GM19239 (cell line): ENCODE results near the gene IPO9.
A peak's percentile ranks its signal among the peaks of the same experiment; 100 is the strongest.
"Not testable (repeated sequence)": the region's sequence is repeated elsewhere in the genome, so short reads cannot be mapped to it uniquely, and the experiment has no call there.

Experiments
- DNase-seq: peaks from one replicate; pipeline ENCODE4 v3.0.0; 2011; ENCODE audit warnings: low spot score; ENCODE audit not compliant: insufficient read length
- FAIRE-seq: peaks from 2 replicates; lab custom pipeline; 2011; peaks lifted over from hg19 to GRCh38; lab: Jason Lieb, UNC

Gene IPO9

GRCh38 chr1:201842472-201843027, 13.6 kb downstream of the IPO9 start:
- no peak for DNase-seq
- no peak for FAIRE-seq

GRCh38 chr1:201845331-201846083, 16.6 kb downstream of the IPO9 start:
- FAIRE-seq (no peak), DNase-seq (no peak)

- FAIRE-seq (no peak), DNase-seq (no peak)
These were observed 18.2 kb downstream of the IPO9 start for GRCh38 chr1:201847150-201847549.

DNA sequence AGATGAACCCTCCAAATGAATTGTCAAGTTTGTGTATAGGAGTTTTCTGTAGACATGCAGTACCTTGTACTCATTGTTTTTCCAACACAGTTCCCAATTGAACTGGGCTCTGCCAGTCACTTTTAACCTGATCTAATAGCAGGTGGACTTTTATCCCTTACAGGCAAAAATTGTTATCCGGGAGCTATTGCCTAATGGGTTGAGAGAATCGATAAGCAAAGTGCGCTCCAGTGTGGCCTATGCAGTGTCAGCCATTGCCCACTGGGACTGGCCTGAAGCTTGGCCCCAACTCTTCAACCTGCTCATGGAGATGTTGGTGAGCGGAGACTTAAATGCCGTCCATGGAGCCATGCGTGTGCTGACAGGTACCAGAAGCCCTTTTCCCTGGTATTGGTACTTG, 19.3 kb downstream of the IPO9 start:
- DNase-seq, result no peak
- no peak for FAIRE-seq

DNA sequence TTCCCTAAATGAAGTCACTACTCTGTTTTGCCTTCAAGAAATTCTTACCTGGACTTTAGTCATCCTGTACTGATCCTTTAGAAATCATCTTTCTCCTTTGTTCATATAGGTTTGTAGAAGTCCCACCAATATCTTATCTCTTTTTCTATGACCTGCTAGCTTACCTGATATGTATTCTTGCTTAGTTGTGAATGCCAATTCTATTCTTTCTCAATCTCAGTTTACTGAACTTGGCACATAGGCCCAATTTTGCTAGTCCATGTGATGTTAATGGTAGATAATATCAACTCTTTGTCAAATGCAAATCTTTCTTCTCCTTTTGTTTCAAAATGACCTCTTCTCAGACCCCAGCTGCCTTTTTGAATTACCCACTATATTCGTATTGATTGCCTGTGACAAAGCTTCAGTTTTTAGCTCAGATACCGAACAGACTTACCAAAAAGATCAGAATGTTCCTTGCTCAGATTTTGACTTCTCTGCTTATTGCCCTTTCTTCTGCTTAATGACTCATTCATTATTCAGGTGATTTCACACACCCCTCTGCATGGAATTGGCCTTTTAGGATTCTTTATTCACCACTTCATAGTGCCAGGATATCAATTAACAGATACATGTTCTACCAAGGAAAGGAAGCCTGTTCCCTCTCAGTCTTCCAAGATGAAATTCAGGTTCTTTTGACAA, 20.6 kb downstream of the IPO9 start:
- DNase-seq (no peak), FAIRE-seq (no peak)

DNA sequence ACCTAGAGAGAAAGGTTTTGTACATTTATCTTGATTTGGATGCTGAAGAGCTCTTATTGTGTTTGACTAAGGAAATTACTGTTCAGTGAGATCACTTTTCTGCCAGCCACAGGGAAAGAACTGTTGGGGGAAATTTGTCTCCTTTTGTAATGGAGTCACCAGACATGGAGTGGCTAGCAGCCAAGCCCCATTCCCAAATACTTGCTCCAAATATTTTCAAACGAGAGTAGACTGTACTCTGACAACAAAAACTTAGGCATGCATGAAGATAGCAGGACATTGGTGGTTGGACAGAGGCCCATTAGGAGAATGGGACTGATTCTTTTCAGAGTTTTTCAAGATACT, 21.1 kb downstream of the IPO9 start:
- no peak for FAIRE-seq
- no peak for DNase-seq

DNA sequence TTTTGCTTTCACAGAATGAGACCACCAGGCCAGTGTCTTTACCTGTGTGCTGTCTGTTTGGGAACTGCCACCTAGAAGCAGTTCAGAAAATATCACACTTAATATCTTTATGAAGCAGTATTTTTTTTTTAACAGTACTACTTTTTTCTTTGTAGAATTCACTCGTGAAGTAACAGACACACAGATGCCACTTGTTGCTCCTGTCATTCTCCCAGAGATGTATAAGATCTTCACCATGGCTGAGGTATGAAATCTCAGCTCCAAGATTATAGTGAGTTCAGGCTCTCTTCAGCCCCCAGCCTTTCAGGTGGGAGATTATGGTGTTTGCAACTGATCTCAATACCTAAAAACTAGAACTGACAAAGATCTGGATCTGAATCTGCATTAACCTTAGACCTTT, 23.0 kb downstream of the IPO9 start:
- DNase-seq (no peak), FAIRE-seq (no peak)

DNA sequence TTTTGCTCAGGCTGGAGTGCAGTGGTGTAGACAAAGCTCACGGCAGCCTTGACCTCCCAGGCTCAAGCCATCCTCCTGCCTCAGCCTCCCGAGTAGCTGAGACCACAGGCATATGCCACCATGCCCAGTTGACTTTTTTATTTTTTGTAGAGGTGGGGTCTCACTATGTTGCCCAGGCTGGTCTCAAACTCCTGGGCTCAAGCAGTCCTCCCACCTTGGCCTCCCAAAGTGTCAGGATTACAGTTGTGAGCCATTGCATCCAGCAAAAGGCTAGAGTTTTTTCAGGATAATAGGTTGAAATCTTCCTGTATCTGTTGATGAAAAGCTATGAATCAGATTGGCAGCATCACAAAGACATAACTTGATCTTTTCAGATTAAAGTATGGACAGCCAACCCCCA, 27.8 kb downstream of the IPO9 start:
- FAIRE-seq, DNase-seq: not testable (repeated sequence)

GRCh38 chr1:201859424-201859823, 30.5 kb downstream of the IPO9 start:
- FAIRE-seq (no peak), DNase-seq (no peak)

GRCh38 chr1:201861448-201861847, 32.5 kb downstream of the IPO9 start:
- FAIRE-seq, result no peak
- DNase-seq, result no peak

GRCh38 chr1:201870397-201870796, 41.4 kb downstream of the IPO9 start:
- FAIRE-seq (no peak), DNase-seq (no peak)

DNA sequence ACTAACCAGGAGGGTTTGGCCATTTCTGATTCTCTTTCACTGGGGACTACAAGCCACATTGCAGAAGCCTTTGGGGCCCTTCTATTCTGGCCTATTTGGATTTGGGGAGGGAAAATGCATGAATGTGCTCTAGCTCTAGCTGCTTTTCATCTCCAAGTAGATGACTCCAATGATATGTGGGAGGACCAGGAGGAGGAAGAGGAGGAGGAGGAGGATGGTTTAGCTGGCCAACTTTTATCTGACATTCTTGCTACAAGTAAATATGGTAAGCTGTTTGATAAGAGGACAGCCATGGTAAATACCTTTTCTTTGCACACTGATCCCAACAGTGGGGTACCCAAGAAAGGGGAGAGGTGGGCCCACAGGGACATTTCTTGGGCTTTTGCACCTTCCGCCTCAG, 45.7 kb downstream of the IPO9 start:
- FAIRE-seq, result no peak
- no peak for DNase-seq

- FAIRE-seq (no peak), DNase-seq (no peak)
These were observed 47.3 kb downstream of the IPO9 start for GRCh38 chr1:201876148-201876818.

DNA sequence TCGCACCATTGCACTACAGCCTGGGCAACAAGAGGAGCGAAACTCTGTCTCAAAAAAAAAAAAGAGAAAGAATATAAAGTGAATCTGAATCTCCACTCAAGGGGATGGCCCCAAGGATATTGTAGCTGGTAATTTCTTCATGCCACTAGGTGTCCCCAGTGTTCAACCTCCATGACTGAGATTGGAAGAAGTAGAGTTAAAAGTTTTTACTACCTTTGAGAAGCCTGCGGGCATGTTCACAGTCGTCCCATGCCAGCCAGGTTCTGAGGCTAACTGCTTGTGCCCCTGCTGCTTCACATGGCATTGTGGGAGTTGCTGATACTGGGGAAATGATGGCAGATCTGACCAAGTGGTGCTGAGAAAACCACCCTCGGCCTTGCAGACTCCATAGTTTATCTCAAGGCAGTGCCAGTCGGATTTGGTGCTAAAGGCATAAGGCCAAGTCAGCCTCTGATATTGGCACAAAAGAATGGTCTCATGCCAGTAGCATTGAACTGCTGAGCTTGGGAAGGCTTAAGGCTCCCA, 49.0 kb downstream of the IPO9 start:
- no peak for DNase-seq
- peak; percentile 75 for FAIRE-seq

DNA sequence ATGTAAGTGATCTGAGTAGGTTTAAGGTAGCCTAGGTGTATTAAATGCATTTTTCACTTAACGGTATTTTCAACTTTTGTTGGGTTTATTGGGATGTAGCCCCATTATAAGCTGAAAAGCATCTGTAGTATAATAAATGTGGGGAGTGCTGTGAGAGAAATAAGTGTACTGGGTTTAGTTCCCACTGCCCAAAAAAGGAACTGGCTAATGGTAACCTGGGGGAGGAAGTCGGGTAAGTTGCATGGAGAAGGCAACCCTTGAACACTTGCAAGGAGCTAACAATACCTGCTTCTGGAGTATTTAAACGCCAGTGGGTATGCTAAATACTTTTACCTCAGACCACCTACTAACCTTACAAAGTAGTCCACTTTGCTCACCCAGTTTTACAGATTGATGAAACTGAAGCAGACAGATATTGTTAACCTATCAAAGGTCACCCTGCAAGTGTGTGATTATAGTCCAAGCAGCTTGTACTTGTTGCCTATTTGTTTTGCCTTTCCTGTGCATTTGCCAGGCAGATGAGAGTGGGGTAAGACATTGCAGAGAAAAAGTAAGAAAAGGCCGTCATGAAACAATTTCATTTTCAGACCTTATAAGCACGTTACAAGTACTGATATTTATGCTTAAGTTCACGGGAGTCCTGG, 52.1 kb downstream of the IPO9 start:
- no peak for DNase-seq
- FAIRE-seq, result no peak

- DNase-seq, result no peak
- FAIRE-seq, result no peak
These were observed 52.7 kb downstream of the IPO9 start for GRCh38 chr1:201881617-201882016.

GRCh38 chr1:201882665-201883132, 53.7 kb downstream of the IPO9 start:
- DNase-seq, result no peak
- peak; percentile 83 for FAIRE-seq

GRCh38 chr1:201883266-201883665, 54.3 kb downstream of the IPO9 start:
- no peak for DNase-seq
- FAIRE-seq, result no peak

- FAIRE-seq, result no peak
- DNase-seq, result no peak
These were observed 54.8 kb downstream of the IPO9 start for GRCh38 chr1:201883786-201884185.

GRCh38 chr1:201884425-201884824, 55.5 kb downstream of the IPO9 start:
- no peak for DNase-seq
- no peak for FAIRE-seq
